K562 (cell line): ENCODE data around the gene C1R. TPM values are rescaled to one million over a fixed set of nuclear protein-coding genes. Genes with fewer than 3 reads are reported as not detected.

Source experiments
- ATAC-seq: fragments of 200-7000 bp; cut with Tn5 transposase; 3 replicates; pipeline ENCODE4 v1.9.1; 2020; ENCODE audit warnings: moderate library complexity
- BruUV-seq: library from RNA; stranded (reverse); fragments of 400-500 nt; replicated peaks from 2 replicates; lab custom pipeline; 2021; lab: Mats Ljungman, UMichigan
- CTCF ChIA-PET: fragments of 300-600 bp; formaldehyde crosslinking; extraction: SDS; loops from one replicate; lab custom pipeline; 2021; ENCODE audit warnings: low intra/inter-chr PET ratio; lab: Yijun Ruan, JAX
- POLR2A ChIA-PET: fragments of 300-600, 350-650 bp; sonication (Branson Sonifier 250); formaldehyde crosslinking; extraction: SDS; loops from one replicate; lab custom pipeline; 2021; ENCODE audit warnings: antibody characterized with exemption, inconsistent platforms; lab: Yijun Ruan, JAX
- DNase-seq, 4 experiments: peaks; one replicate each; pipeline versions ENCODE4 v3.0.0 to v3.0.0-alpha.2; 2011 to 2018; ENCODE audit warnings: low spot score in 3 of 4, mixed read lengths in 3 of 4; ENCODE audit errors: extremely low read depth in 1 of 4
- FAIRE-seq: peaks from 2 replicates; lab custom pipeline; 2011; peaks lifted over from hg19 to GRCh38; lab: Jason Lieb, UNC
- H2AFZ ChIP-seq: 2 replicates; pipeline ENCODE4 v1.6.0; 2011; ENCODE audit warnings: low read depth, low read length, control low read depth, inconsistent platforms
- H3K27ac ChIP-seq: fragments of 200-600 bp; 3 replicates; pipeline ENCODE4 v1.8.0; 2011; ENCODE audit warnings: low read depth, mild to moderate bottlenecking, control low read depth, inconsistent platforms, low read length, moderate library complexity, mixed read lengths; ENCODE audit errors: extremely low read depth
- H3K27me3 ChIP-seq, 2 experiments: fragments of 300-600 bp in 1 of 2; 2 replicates in 1 of 2; 3 replicates in 1 of 2; pipeline versions ENCODE4 v1.6.0 to v1.8.0; 2011; ENCODE audit warnings: inconsistent platforms in 2 of 2, low read length in 2 of 2, mild to moderate bottlenecking in 1 of 2, mixed read lengths in 1 of 2, moderate library complexity in 1 of 2; ENCODE audit not compliant: control insufficient read depth in 2 of 2, insufficient read depth in 2 of 2
- H3K36me3 ChIP-seq: fragments of 300-600 bp; 3 replicates; pipeline ENCODE4 v1.8.0; 2011; ENCODE audit warnings: mild to moderate bottlenecking, low read length, inconsistent platforms; ENCODE audit not compliant: control insufficient read depth, insufficient read depth
- H3K4me1 ChIP-seq, 2 experiments: fragments of 200-600 bp in 1 of 2; replicated peaks in 1 of 2; 2 replicates in 1 of 2; 3 replicates in 1 of 2; pipeline versions ENCODE4 v1.5.1 to v1.8.0; 2011; ENCODE audit warnings: inconsistent platforms in 2 of 2, low read length in 2 of 2, mild to moderate bottlenecking in 1 of 2, mixed read lengths in 1 of 2, moderate library complexity in 1 of 2; ENCODE audit not compliant: control insufficient read depth in 2 of 2, insufficient read depth in 2 of 2
- H3K4me2 ChIP-seq: 2 replicates; pipeline ENCODE4 v1.6.1; 2011; ENCODE audit warnings: low read length, control low read depth, inconsistent platforms, mixed read lengths; ENCODE audit not compliant: insufficient read depth
- H3K4me3 ChIP-seq: fragments of 200-600 bp; sonication (generic), shearing (Covaris generic); 2 replicates; pipeline ENCODE4 v1.5.1; 2016; ENCODE audit warnings: control low read depth, inconsistent platforms
- H3K79me2 ChIP-seq: fragments of 200-600 bp; 3 replicates; pipeline ENCODE4 v1.8.0; 2011; ENCODE audit warnings: low read length, inconsistent platforms; ENCODE audit not compliant: control insufficient read depth, insufficient read depth
- H3K9ac ChIP-seq, 2 experiments: 2 replicates each; pipeline versions ENCODE4 v1.6.0 to v1.6.1; 2011; ENCODE audit warnings: low read depth in 2 of 2, low read length in 2 of 2, control low read depth in 1 of 2, inconsistent platforms in 1 of 2, mild to moderate bottlenecking in 1 of 2, mixed read lengths in 1 of 2; ENCODE audit not compliant: insufficient read depth in 1 of 2
- H3K9me1 ChIP-seq: one replicate; pipeline ENCODE4 v1.6.0; 2011; ENCODE audit warnings: inconsistent platforms, mild to moderate bottlenecking, low read length, moderate library complexity; ENCODE audit not compliant: control insufficient read depth, insufficient read depth
- H3K9me3 ChIP-seq: replicated peaks from 2 replicates; pipeline ENCODE4 v1.5.1; 2011; ENCODE audit warnings: low read depth, low read length, inconsistent platforms; ENCODE audit not compliant: control insufficient read depth, insufficient read depth
- H4K20me1 ChIP-seq: replicated peaks from 2 replicates; pipeline ENCODE4 v1.6.1; 2011; ENCODE audit warnings: low read length, inconsistent platforms, mixed read lengths; ENCODE audit not compliant: control insufficient read depth, insufficient read depth
- ASH1L ChIP-seq: fragments of 450-650 bp; IDR thresholded peaks from 2 replicates; pipeline ENCODE4 v1.6.1; 2018; ENCODE audit warnings: borderline replicate concordance, mild to moderate bottlenecking, low read depth; ENCODE audit not compliant: partially characterized antibody
- CBFA2T3 ChIP-seq: fragments of 450-650 bp; IDR thresholded peaks from 2 replicates; pipeline ENCODE4 v1.6.1; 2017
- ETS2 ChIP-seq: IDR thresholded peaks from 2 replicates; pipeline ENCODE4 v1.6.1; 2016; ENCODE audit warnings: borderline replicate concordance, missing genetic modification characterization, mild to moderate bottlenecking, moderate library complexity, missing compliant biosample characterization; ENCODE audit not compliant: poor library complexity, severe bottlenecking
- FOS ChIP-seq: IDR thresholded peaks from 3 replicates; pipeline ENCODE4 v1.6.1; 2011; ENCODE audit not compliant: insufficient read length; ENCODE audit errors: extremely low read depth
- HOXB6 ChIP-seq: fragments of 250-450 bp; sonication (Bioruptor Pico); IDR thresholded peaks from 2 replicates; pipeline ENCODE4 v1.5.1; 2022; ENCODE audit warnings: mild to moderate bottlenecking, borderline replicate concordance
- IRF9 ChIP-seq: fragments of 450-650 bp; IDR thresholded peaks from 2 replicates; pipeline ENCODE4 v1.6.1; 2016; ENCODE audit warnings: missing biosample characterization, missing genetic modification characterization
- MCM5 ChIP-seq: fragments of 450-650 bp; IDR thresholded peaks from 2 replicates; pipeline ENCODE4 v1.6.1; 2016; ENCODE audit warnings: low read depth
- POLR2A ChIP-seq: fragments of 450-650 bp; conservative IDR thresholded peaks from 2 replicates; pipeline ENCODE4 v1.6.1; 2016
- SP1 ChIP-seq: sonication (generic); formaldehyde crosslinking; IDR thresholded peaks from 2 replicates; pipeline ENCODE4 v1.8.1; 2022; ENCODE audit warnings: mild to moderate bottlenecking, missing genetic modification reagents
- SUPT5H ChIP-seq: fragments of 450-650 bp; IDR thresholded peaks from 2 replicates; pipeline ENCODE4 v1.6.1; 2016
- TAF9B ChIP-seq: fragments of 450-650 bp; IDR thresholded peaks from 2 replicates; pipeline ENCODE4 v1.6.1; 2018; ENCODE audit warnings: mild to moderate bottlenecking; ENCODE audit not compliant: partially characterized antibody
- ZNF431 ChIP-seq: sonication (generic); formaldehyde crosslinking; IDR thresholded peaks from 2 replicates; pipeline ENCODE4 v1.8.0; 2022; ENCODE audit warnings: mild to moderate bottlenecking, missing genetic modification reagents
- ZNF717 ChIP-seq: fragments of 250-450 bp; sonication (Bioruptor Pico); IDR thresholded peaks from 2 replicates; pipeline ENCODE4 v1.5.0; 2021
- WGBS: fragments of 100-300 bp; shearing (Covaris generic); methylation state at CpG from one replicate; pipeline ENCODE4 v1.1.6; 2016; ENCODE audit warnings: low coverage, mixed read lengths; ENCODE audit not compliant: insufficient coverage; ENCODE audit errors: missing lambda C conversion rate; 5-methylcytosine and 5-hydroxymethylcytosine counted together
- in situ Hi-C: fragments of 300-500 bp; cut with MboI; formaldehyde crosslinking; loops from 4 replicates; pipeline ENCODE4 v1.15.0; 2018; ENCODE audit warnings: inconsistent platforms, mixed read lengths
- intact Hi-C: fragments of 100-400 bp; cut with micrococcal nuclease; formaldehyde crosslinking; loops from 2 replicates; pipeline ENCODE4 v1.14.2; 2022
- polyA plus RNA-seq, 8 experiments: library from polyadenylated mRNA; depleted of rRNA in 4 of 8; stranded (reverse) in 5 of 8; unstranded in 3 of 8; fragments of >200 nt; fragmentation: Nextera tagmentation in 2 of 8; fragmentation: Illumina TruSeq in 1 of 8; extraction: Ambion mirVana in 2 of 8; extraction: Trizol in 1 of 8; gene quantifications; 2 replicates each; pipeline versions ENCODE4 v1.2.1 to v1.2.3, GENCODE V29; 2011 to 2014; ENCODE audit warnings: inconsistent platforms in 1 of 8, missing spikeins in 1 of 8
- total RNA-seq, 7 experiments: library from RNA; depleted of rRNA in 6 of 7; stranded (reverse); fragments of >200 nt in 6 of 7; fragmentation: Illumina TruSeq in 2 of 7; extraction: Trizol in 2 of 7; gene quantifications; 2 replicates each; pipeline versions ENCODE4 v1.2.1 to v1.2.3, GENCODE V29; 2011 to 2021; ENCODE audit warnings: low replicate concordance in 1 of 7
- TF ChIP-seq, protein P1 (sequence below), 2 experiments: IDR thresholded peaks in 1 of 2; conservative IDR thresholded peaks in 1 of 2; 2 replicates each; pipeline ENCODE4 v1.6.1; 2016; ENCODE audit warnings: low read depth in 2 of 2, mild to moderate bottlenecking in 1 of 2, missing compliant biosample characterization in 1 of 2, missing genetic modification characterization in 1 of 2, moderate library complexity in 1 of 2
- TF ChIP-seq, protein P2 (sequence below): sonication (generic); formaldehyde crosslinking; IDR thresholded peaks from 2 replicates; pipeline ENCODE4 v1.8.0; 2022; ENCODE audit warnings: missing genetic modification reagents, mild to moderate bottlenecking, moderate library complexity, borderline replicate concordance
- TF ChIP-seq, protein P3 (sequence below): fragments of 450-650 bp; IDR thresholded peaks from 2 replicates; pipeline ENCODE4 v1.6.1; 2016; ENCODE audit warnings: antibody characterized with exemption

The C1R gene
- total and polyA plus RNA-seq, 9 of the 15 experiments (the other 6 are each of a cell fraction or from before 2014, with no cell fraction given): 0.07 to 1.0 (median 0.33) TPM; not detected in 1

DNA sequence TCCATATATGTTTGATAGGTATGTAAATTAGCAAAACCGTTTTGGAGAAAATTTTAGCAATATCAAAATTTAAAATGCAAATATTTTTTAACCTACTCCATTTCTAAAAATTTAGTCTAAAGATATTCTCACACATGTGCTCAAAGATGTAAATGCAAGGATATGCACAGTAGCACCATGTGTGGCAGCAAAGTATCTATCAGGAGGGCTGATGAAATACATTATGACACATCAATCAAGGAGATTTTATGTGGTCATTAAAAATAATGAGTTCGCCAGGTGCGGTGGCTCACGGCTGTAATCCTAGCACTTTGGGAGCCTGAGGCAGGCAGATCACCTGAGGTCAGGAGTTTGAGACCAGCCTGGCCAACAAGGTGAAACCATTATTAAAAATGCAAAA, 8.0 kb upstream of the C1R start:
- no peaks in the 10 kb centered on the region for H3K9me3 ChIP-seq
- intact Hi-C loops: no loop called here
- H2AFZ ChIP-seq: no peak overlapping the region
- peaks cover 3% of the 10 kb centered on the region; the same call in 1 of the 3 replicates for H3K79me2 ChIP-seq
- H3K27ac ChIP-seq: no peak overlapping the region
- no peaks in the 10 kb centered on the region for H3K9me1 ChIP-seq
- H3K4me2 ChIP-seq: no peak overlapping the region
- no peaks in the 10 kb centered on the region for H3K27me3 ChIP-seq
- no TSS peak for BruUV-seq
- peaks cover 0 to 11% of the 10 kb centered on the region in 2 experiments; a peak in 2 of 5 replicates for H3K4me1 ChIP-seq
- H4K20me1 ChIP-seq: no peaks in the 10 kb centered on the region
- no peak for FAIRE-seq
- TF ChIP-seq ZNF717 (CRISPR knock-in tag) (no peak), SUPT5H (no peak), FOS (no peak), ZNF431 (CRISPR knock-in tag) (no peak), MCM5 (no peak), HOXB6 (no peak), TAF9B (no peak), SP1 (no peak), CBFA2T3 (no peak), ASH1L (no peak), ETS2 (tag) (no peak), IRF9 (tag) (no peak), POLR2A (no peak)
- TF ChIP-seq, protein P1, sequence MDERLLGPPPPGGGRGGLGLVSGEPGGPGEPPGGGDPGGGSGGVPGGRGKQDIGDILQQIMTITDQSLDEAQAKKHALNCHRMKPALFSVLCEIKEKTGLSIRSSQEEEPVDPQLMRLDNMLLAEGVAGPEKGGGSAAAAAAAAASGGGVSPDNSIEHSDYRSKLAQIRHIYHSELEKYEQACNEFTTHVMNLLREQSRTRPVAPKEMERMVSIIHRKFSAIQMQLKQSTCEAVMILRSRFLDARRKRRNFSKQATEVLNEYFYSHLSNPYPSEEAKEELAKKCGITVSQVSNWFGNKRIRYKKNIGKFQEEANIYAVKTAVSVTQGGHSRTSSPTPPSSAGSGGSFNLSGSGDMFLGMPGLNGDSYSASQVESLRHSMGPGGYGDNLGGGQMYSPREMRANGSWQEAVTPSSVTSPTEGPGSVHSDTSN (CRISPR knock-in tag; IDR thresholded peaks at IDR 0.05; ENCODE audit: low read depth): no peak
- TF ChIP-seq, protein P1 (tag; conservative IDR thresholded peaks at IDR 0.05; ENCODE audit: low read depth): no peak
- TF ChIP-seq, protein P2, sequence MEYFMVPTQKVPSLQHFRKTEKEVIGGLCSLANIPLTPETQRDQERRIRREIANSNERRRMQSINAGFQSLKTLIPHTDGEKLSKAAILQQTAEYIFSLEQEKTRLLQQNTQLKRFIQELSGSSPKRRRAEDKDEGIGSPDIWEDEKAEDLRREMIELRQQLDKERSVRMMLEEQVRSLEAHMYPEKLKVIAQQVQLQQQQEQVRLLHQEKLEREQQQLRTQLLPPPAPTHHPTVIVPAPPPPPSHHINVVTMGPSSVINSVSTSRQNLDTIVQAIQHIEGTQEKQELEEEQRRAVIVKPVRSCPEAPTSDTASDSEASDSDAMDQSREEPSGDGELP (CRISPR knock-in tag): no peak
- TF ChIP-seq, protein P3, sequence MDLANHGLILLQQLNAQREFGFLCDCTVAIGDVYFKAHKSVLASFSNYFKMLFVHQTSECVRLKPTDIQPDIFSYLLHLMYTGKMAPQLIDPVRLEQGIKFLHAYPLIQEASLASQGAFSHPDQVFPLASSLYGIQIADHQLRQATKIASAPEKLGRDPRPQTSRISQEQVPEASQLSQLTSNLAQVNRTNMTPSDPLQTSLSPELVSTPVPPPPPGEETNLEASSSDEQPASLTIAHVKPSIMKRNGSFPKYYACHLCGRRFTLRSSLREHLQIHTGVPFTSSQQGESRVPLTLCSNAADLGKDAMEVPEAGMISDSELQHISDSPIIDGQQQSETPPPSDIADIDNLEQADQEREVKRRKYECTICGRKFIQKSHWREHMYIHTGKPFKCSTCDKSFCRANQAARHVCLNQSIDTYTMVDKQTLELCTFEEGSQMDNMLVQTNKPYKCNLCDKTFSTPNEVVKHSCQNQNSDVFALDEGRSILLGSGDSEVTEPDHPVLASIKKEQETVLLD: no peak
- ChIA-PET CTCF (no interaction called here), POLR2A (interaction anchor here (0.7 to 1.3 kb wide), 2 partner anchors 8 to 129 kb away, joined by 3 to 4 read pairs; partner anchors contain the start of gene EMG1)
- no peak overlapping the region for H3K9ac ChIP-seq
- in situ Hi-C loops: no loop called here
- peaks cover 30% of the 10 kb centered on the region; the same call in 2 of the 3 replicates for H3K36me3 ChIP-seq
- H3K4me3 ChIP-seq: no peak overlapping the region
- no peak for DNase-seq
- WGBS: 84% methylated on average over 4 of the region's 4 CpGs
- ATAC-seq: no peak
